ENCODE data around the gene BCAS2.

Gene BCAS2

DNA sequence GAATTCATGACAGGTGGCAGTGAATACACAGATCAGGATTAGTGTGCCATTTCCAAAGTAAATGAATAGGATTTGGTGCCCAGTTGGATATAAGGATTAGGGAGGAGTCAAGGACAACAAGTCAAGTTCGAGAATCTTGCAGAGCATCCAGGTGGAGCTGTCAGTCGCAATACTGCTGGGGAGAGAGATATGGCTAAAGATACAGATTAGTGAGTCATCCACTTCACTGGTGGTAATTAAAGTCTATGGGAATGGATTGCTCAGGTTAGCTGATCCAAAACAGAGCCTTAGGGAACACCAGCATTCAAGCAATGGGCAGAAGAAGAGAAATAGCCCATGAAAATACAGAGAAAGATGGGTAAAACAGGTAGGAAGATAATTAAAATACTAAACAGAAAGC lies 26.8 kb downstream of the BCAS2 start:
- DNase-seq = no peak

DNA sequence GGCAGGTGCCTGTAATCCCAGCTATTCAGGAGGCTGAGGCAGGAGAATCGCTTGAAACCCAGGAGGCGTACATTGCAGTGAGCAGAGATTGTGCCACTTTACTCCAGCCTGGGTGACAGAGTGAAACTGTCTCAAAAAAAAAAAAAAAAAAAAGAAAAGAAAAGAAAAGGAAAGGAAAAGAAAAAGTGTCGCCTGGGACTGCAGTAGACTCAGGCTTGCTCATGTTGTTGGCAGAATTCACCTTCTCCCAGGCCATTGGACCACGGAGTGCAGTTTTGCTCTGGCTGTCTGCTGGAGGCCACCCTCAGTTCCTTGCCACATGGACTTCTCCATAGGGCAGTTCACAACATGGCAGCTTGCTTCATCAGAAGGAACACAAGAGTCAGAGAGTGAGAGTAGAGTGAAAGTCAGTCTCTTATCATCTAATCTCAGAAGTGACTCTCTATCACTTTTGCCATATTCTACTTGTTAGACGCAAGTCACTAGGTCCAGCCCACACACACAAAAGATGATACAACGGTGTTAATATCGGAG lies 29.2 kb downstream of the BCAS2 start:
- no peak for DNase-seq

DNA sequence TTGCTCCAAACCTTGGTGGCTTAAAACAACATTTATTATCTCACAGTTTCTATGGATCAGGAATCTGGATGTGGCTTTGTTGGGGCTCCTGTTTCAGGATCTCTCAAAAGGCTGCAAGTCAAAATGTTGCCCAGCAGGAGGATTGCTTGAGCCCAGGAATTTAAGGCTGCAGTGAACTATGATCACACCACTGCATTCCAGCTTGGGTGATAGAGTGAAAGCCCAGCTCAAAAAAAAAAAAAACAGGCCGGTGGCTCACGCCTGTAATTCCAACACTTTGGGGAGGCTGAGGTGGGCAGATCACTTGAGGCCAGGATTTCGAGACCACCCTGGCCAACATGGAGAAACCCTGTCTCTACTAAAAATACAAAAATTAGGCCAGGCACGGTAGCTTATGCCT lies 30.0 kb downstream of the BCAS2 start:
- no peak for DNase-seq

DNA sequence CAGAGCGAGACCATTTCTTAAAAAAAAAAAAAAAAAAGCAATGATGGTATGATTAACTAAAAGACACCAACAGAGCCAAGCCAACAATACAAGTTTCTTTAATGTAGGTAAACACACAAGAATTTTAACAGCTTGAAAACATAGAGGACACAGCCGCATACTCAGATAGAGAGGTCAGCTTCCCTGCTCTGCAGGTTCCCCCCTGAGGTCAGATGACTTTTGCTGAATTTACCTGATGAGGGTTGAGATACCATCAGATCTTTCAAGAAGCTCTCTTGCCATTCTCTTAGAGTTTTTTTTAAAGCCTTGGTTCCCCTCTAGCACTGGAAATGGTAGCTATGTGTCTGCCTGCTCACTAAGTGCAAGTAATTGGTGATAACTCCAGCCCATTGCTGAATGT lies 31.1 kb downstream of the BCAS2 start:
- no peak for DNase-seq

DNA sequence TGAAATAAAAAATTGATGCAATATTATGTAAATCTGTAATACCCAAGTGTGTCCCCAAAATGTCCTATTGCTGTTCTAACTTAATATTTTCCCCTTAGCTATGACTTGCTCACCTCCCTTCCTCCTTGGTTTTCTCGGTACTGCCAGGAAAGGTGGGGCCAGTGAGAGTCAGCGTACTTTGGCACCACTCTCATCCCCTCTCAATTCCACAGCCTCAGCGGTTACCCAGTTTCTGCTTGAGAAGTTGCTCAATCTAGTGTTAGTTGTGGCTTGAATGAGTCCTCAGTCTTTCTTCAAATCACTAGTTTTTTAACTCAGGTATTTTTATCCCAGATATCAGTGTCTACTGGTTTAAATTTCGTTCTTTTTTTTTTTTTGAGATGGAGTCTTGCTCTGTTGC lies 32.3 kb downstream of the BCAS2 start:
- DNase-seq = no peak

DNA sequence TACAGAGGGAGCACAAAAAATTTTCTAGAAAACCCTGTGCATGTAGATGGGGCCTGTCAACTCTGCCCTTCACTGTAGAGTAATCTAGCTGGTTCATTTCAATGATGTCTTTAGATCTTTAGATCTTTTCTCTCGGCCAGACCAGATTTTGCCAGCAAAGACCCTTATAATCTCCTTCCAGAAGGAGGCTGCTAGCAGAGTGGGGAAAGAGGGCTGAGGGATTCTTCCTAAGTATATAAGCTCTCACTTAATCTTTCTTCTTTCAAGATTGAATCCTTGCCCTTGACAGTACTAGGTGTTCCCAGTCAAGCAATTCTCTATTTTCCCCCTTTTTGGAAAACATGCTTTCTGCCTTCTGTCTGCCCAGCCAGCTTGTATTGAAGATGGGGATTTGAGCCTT lies 34.3 kb downstream of the BCAS2 start:
- no peak for DNase-seq

DNA sequence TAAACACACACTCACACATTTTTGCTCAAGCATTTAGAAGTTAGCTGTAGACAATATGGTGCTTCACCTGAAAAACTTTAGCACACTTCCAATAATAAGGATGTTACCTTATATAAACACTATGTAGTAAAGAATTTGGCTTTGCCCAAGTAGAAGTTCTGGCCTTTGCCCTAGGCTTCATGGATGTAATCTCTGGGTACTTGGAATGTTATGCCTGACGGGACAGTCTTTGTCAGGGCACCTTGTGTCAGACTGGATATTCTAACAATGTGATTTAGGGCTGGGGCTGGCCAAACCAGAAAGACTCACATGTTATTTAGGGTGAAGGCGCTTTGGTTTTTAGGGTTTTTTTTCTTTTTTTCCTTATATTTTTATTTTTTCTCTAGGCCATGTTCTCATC lies 35.6 kb downstream of the BCAS2 start:
- DNase-seq = no peak

DNA sequence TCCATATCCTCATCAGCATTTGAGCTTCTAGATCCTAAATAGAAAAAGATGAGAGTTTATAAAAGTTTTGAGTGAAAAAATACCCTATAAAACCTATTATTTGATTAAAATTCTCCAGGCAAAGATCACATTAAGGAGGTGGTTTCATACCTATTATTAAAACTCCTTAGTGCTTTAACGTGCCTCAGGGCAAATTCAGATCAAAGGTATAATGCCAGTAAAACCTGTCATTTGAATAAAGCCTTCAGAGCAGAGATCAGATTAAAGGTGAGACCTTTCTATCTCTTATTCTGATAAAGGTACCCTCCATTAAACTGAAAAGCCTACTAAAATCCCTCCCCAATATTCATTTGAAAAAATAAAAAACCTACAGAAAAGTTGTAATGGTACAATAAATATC lies 36.1 kb downstream of the BCAS2 start:
- no peak for DNase-seq

DNA sequence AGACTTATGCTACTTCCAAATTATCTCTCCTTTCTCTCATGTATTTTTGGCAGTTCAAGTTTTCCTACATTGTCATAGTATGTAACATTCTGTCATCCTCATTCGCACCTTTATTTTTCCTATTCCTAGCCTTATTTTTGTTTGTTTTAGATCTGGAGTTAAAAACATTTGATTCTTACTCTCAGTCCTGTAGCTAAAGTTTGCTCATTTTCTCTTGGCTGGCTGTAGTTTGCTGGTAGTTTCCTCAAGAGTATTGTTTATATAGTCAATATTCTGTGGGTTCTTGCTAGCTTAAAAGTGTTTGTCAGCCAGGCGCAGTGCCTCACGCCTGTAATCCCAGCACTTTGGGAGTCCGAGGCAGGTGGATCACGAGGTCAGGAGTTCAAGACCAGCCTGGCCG lies 40.6 kb downstream of the BCAS2 start:
- no peak for DNase-seq

DNA sequence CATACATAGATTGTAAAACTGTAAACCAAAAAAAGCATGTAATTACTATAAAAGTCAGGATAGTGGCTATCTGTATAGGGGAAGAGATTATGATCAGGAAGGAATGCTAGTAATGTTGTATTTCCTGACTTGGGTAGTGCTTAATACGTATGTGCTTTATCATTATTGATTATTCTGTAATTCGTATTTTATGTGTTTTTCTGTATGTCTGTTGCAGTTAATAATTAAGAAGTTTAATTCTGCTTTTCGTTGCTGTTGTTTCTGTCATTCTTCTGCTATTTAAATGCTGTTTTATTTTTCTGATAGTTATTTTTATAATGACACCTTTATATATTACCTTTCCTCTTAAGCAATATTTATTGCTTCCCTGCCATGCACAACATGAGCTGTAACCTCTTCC lies 41.1 kb downstream of the BCAS2 start:
- DNase-seq = no peak

DNA sequence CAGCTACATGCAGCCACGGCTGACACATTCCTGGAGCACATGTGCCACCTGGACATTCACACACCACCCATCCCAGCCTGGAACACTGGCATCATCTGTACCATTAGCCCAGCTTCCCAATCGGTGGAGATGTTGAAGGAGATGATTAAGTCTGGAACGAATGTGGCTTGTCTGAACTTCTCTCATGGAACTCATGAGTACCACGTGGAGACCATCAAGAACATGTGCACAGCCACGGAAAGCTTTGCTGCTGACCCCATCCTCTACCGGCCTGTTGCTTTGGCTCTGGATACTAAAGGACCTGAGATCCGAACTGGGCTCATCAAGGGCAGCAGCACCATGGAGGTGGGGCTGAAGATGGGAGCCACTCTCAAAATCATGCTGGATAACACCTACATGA lies 45.4 kb downstream of the BCAS2 start:
- DNase-seq = no peak

DNA sequence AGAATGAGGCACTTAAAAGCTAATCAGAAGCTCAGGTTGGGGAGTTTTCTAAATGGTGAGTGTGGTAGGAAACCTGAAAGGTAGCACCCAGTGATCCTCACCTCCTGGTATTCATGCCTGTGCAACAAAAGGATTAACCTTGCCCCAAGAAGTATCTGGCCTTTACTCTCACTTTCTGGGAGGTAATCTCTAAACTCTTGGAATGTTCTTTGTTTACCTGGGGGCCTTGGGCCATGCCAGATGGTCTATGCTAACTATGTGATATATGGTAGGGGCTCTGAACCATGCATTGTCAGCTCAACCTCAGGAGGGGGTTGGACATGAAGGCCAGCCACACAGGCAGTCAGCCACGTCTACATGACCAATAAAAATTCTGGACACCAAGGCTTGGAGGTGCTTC lies 46.0 kb downstream of the BCAS2 start:
- no peak for DNase-seq

DNA sequence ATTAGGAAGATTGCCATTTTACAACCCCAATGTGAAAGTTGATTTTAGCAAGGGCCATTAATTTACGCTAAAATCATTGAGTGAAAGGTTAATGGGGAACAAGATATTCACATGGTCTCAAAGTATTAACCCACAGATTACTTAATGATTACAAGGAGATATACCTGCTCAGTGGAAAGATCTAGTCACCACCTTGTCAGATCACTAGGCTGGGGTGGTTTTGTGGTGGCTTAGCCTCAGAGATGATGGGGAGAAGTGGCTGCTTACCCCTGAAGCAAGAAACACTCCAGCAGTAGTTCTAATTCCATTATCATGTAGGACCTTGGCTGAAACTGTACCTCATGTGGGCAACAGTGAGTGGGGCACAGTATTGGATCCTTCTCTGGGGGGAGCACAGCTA lies 50.3 kb downstream of the BCAS2 start:
- DNase-seq = no peak

DNA sequence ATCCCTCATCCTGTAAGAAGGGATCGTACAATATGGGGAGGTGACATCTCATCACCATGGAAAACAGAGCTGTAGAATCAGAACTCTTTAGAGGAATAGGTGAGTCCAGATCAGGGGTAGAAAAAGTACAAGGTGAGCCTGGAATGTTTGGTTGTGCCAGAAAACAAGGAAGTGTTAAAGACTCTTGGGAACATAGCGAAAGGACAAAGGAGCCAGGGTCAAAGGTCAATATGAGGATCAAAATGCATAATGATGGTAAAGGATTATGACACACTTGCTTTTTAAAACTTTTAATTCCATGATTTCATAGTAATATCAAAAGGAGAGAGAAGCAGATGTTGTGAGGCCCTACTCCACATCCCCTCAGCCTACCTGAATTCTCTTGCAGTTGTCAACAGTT lies 51.2 kb downstream of the BCAS2 start:
- DNase-seq = no peak

DNA sequence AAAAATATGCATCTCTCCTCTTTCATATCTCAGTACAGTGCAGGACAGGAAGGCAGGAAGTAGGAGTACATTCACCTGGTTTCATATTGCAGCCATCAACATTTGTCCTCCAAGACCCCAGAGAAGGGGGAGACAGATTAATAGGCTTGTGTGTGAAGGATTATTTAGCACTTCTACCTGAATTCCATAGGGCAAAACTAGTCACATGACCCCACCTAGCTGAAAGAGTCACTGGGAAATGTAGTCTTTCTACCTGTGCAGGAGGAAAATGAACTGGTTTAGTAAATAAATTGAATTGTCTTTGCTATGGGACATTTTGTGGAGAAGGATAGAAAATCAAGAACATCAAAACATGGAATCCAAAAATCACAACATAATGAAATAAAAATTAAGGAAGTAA lies 56.5 kb downstream of the BCAS2 start:
- no peak for DNase-seq

DNA sequence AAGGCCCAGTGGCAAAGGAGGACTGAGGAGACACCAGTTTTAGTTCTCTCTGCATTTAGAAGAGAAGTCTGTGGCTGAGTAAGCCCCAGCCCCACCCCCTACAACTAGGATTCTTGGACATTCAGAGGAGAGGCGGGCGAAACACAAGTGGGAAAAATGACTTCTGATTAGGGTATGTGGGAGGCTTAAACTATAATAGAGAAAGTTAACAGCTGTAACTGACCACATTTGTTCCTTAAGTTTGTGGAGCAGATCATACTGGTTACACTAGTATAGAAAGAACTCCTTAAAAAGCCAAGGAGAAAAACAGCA lies 59.2 kb downstream of the BCAS2 start:
- no peak for DNase-seq

DNA sequence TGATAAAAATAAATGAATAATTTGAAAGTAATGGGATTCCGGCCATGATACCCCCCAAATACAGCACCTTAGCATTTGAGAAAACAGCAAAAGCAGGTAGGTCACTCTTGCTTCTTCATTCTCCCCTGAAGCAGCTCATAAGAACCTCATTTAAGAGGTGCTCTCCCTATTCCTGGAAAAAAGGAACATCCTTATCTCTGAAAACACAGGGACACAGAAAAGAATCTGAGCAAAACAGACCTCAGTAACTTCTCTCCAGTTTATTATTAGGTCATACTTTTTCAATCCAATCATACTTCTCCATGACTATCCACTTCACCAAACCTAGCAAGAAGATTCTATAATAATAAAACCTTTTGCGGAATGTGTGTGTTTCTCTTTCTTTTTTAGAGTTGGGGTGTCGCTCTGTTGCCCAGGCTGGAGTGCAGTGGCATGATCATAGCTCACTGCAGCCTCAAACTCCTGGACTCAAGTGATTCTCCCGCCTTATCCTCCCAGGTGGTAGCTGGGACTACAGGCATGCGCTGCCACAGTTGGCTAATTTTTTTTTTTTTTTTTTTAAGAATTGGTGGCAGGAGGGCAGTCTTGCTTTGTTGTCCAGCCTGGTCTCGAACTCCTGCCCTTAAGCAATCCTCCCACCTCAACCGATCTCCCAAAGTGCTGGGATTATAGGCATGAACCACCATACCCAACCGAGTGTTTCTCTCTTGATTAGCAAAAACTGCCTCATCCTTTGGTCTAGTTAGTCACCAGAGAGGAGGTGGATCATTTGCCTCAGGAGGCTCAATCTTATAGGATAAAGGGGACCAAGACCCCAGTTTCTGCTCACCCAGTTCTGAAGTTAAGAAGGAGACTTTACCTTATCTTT lies 59.8 kb downstream of the BCAS2 start:
- no peak for DNase-seq

Measured in stimulated activated CD4-positive, alpha-beta T cell treated with anti-CD3 and anti-CD28 coated beads, Interleukin-2, amount 100 ng/mL, for 24 hours (primary cell).